A549 treated with Hydrocortisone at 1 μM for 4 hours (cell line): ENCODE results near the gene KCTD20. TPM values are rescaled to one million over a fixed set of nuclear protein-coding genes. Genes with fewer than 3 reads are reported as not detected.

Experiments
- total RNA-seq: library from RNA; stranded (reverse); fragments of 200-300 nt; extraction: Qiagen RNA extraction; gene quantifications from 5 replicates; pipeline ENCODE4 v1.2.3, GENCODE V29; 2022

The KCTD20 gene
- total RNA-seq, result 16.6 to 21.9 TPM (median 17.4 TPM) in 5 replicates

GRCh38 chr6:36442671-36443470 lies at the start of gene KCTD20, which contains the start of gene PXT1:
Gene KCTD20 (plus strand): TSS chr6:36443000. CDS start chr6:36470098, 27,098 bp downstream.
Gene PXT1 (minus strand): TSS chr6:36442854. CDS start chr6:36426082, 16,772 bp downstream.

Other genes with a start within 250 kb of the KCTD20 start
- gene BRPF3, start 246.3 kb upstream of the KCTD20 start, total RNA-seq, result 9.1 to 10.8 TPM (median 10.0 TPM) in 5 replicates
- gene PNPLA1, start 172.9 kb upstream of the KCTD20 start, total RNA-seq, result 0.08 TPM in 1 of 5 replicates, not detected in the others
- 0.02 to 0.05 TPM (median 0.03 TPM) in 4 of 5 replicates, not detected in the other for gene BNIP5, start 106.1 kb upstream of the KCTD20 start, total RNA-seq
- 0.09 to 0.24 TPM (median 0.15 TPM) in 3 of 5 replicates, not detected in the others for gene ETV7, start 55.3 kb upstream of the KCTD20 start, total RNA-seq
- gene PXT1, start 146 bp upstream of the KCTD20 start, total RNA-seq, result 0.03 TPM in 1 of 5 replicates, not detected in the others
- 14.9 to 18.9 TPM (median 16.7 TPM) in 5 replicates for gene STK38, start 104.5 kb downstream of the KCTD20 start, total RNA-seq
- 491 to 694 TPM (median 517 TPM) in 5 replicates for gene SRSF3, start 151.4 kb downstream of the KCTD20 start, total RNA-seq
- 251 to 309 TPM (median 299 TPM) in 5 replicates for gene CDKN1A, start 235.7 kb downstream of the KCTD20 start, total RNA-seq